ENCODE data around the gene FCSK.

The FCSK gene

GRCh38 chr16:70419384-70420327, 34.7 kb upstream of the FCSK start:
- Histone ChIP-seq H3K9me3 (ENCODE audit: control insufficient read depth, low read length) (no peaks in the 10 kb centered on the region), H3K9ac (ENCODE audit: low read length) (no peak overlapping the region), H3K4me1 (ENCODE audit: control insufficient read depth, insufficient read depth, low read length) (no peaks in the 10 kb centered on the region), H3K4me3 (ENCODE audit: low read length) (no peak overlapping the region), H3K27me3 (replicated peaks; ENCODE audit: control insufficient read depth, insufficient read depth, low read length) (no peaks in the 10 kb centered on the region), H3K36me3 (ENCODE audit: control insufficient read depth, insufficient read depth, low read length, severe bottlenecking) (no peaks in the 10 kb centered on the region)
- DNase-seq (ENCODE audit: low read depth): no peak

- no peaks in the 10 kb centered on the region for H3K36me3 ChIP-seq (ENCODE audit: control insufficient read depth, insufficient read depth, low read length, severe bottlenecking)
- H3K4me3 ChIP-seq (ENCODE audit: low read length): no peak overlapping the region
- H3K9me3 ChIP-seq (ENCODE audit: control insufficient read depth, low read length): no peaks in the 10 kb centered on the region
- H3K27me3 ChIP-seq (replicated peaks; ENCODE audit: control insufficient read depth, insufficient read depth, low read length): no peaks in the 10 kb centered on the region
- H3K9ac ChIP-seq (ENCODE audit: low read length): no peak overlapping the region
- no peak for DNase-seq (ENCODE audit: low read depth)
- no peaks in the 10 kb centered on the region for H3K4me1 ChIP-seq (ENCODE audit: control insufficient read depth, insufficient read depth, low read length)
Observed at GRCh38 chr16:70421014-70421413, 33.4 kb upstream of the FCSK start.

- no peaks in the 10 kb centered on the region for H3K36me3 ChIP-seq (ENCODE audit: control insufficient read depth, insufficient read depth, low read length, severe bottlenecking)
- H3K9me3 ChIP-seq (ENCODE audit: control insufficient read depth, low read length): no peaks in the 10 kb centered on the region
- H3K4me3 ChIP-seq (ENCODE audit: low read length): no peak overlapping the region
- no peak for DNase-seq (ENCODE audit: low read depth)
- H3K27me3 ChIP-seq (replicated peaks; ENCODE audit: control insufficient read depth, insufficient read depth, low read length): no peaks in the 10 kb centered on the region
- H3K9ac ChIP-seq (ENCODE audit: low read length): no peak overlapping the region
- no peaks in the 10 kb centered on the region for H3K4me1 ChIP-seq (ENCODE audit: control insufficient read depth, insufficient read depth, low read length)
Observed at GRCh38 chr16:70421473-70422311, 32.7 kb upstream of the FCSK start.

- Histone ChIP-seq H3K27me3 (replicated peaks; ENCODE audit: control insufficient read depth, insufficient read depth, low read length) (no peaks in the 10 kb centered on the region), H3K9ac (ENCODE audit: low read length) (no peak overlapping the region), H3K36me3 (ENCODE audit: control insufficient read depth, insufficient read depth, low read length, severe bottlenecking) (no peaks in the 10 kb centered on the region), H3K9me3 (ENCODE audit: control insufficient read depth, low read length) (no peaks in the 10 kb centered on the region), H3K4me3 (ENCODE audit: low read length) (no peak overlapping the region), H3K4me1 (ENCODE audit: control insufficient read depth, insufficient read depth, low read length) (peaks cover 2% of the 10 kb centered on the region)
- no peak for DNase-seq (ENCODE audit: low read depth)
Observed at GRCh38 chr16:70422543-70422942, 31.9 kb upstream of the FCSK start.

- H3K27me3 ChIP-seq (replicated peaks; ENCODE audit: control insufficient read depth, insufficient read depth, low read length): no peaks in the 10 kb centered on the region
- H3K36me3 ChIP-seq (ENCODE audit: control insufficient read depth, insufficient read depth, low read length, severe bottlenecking): no peaks in the 10 kb centered on the region
- peaks cover 35% of the 10 kb centered on the region for H3K4me1 ChIP-seq (ENCODE audit: control insufficient read depth, insufficient read depth, low read length)
- no peak overlapping the region for H3K4me3 ChIP-seq (ENCODE audit: low read length)
- DNase-seq (ENCODE audit: low read depth): no peak
- H3K9me3 ChIP-seq (ENCODE audit: control insufficient read depth, low read length): no peaks in the 10 kb centered on the region
- H3K9ac ChIP-seq (ENCODE audit: low read length): no peak overlapping the region
Observed at GRCh38 chr16:70427786-70428177, 26.6 kb upstream of the FCSK start.

GRCh38 chr16:70428178-70428998, 26.0 kb upstream of the FCSK start:
- Histone ChIP-seq H3K4me1 (ENCODE audit: control insufficient read depth, insufficient read depth, low read length) (peaks cover 41% of the 10 kb centered on the region), H3K9ac (ENCODE audit: low read length) (peak overlapping the region; percentile 15), H3K4me3 (ENCODE audit: low read length) (peak overlapping the region; percentile 12), H3K9me3 (ENCODE audit: control insufficient read depth, low read length) (no peaks in the 10 kb centered on the region), H3K27me3 (replicated peaks; ENCODE audit: control insufficient read depth, insufficient read depth, low read length) (no peaks in the 10 kb centered on the region), H3K36me3 (ENCODE audit: control insufficient read depth, insufficient read depth, low read length, severe bottlenecking) (no peaks in the 10 kb centered on the region)
- peak; percentile 89 for DNase-seq (ENCODE audit: low read depth)

- Histone ChIP-seq H3K9ac (ENCODE audit: low read length) (no peak overlapping the region), H3K4me1 (ENCODE audit: control insufficient read depth, insufficient read depth, low read length) (peaks cover 48% of the 10 kb centered on the region), H3K9me3 (ENCODE audit: control insufficient read depth, low read length) (no peaks in the 10 kb centered on the region), H3K36me3 (ENCODE audit: control insufficient read depth, insufficient read depth, low read length, severe bottlenecking) (no peaks in the 10 kb centered on the region), H3K27me3 (replicated peaks; ENCODE audit: control insufficient read depth, insufficient read depth, low read length) (no peaks in the 10 kb centered on the region), H3K4me3 (ENCODE audit: low read length) (no peak overlapping the region)
- no peak for DNase-seq (ENCODE audit: low read depth)
Observed at GRCh38 chr16:70429888-70430666, 24.3 kb upstream of the FCSK start.

GRCh38 chr16:70430667-70431536, 23.5 kb upstream of the FCSK start:
- H3K27me3 ChIP-seq (replicated peaks; ENCODE audit: control insufficient read depth, insufficient read depth, low read length): no peaks in the 10 kb centered on the region
- H3K36me3 ChIP-seq (ENCODE audit: control insufficient read depth, insufficient read depth, low read length, severe bottlenecking): no peaks in the 10 kb centered on the region
- DNase-seq (ENCODE audit: low read depth): no peak
- H3K9me3 ChIP-seq (ENCODE audit: control insufficient read depth, low read length): no peaks in the 10 kb centered on the region
- no peak overlapping the region for H3K9ac ChIP-seq (ENCODE audit: low read length)
- no peak overlapping the region for H3K4me3 ChIP-seq (ENCODE audit: low read length)
- H3K4me1 ChIP-seq (ENCODE audit: control insufficient read depth, insufficient read depth, low read length): peaks cover 48% of the 10 kb centered on the region

GRCh38 chr16:70432356-70432722, 22.1 kb upstream of the FCSK start:
- Histone ChIP-seq H3K9me3 (ENCODE audit: control insufficient read depth, low read length) (no peaks in the 10 kb centered on the region), H3K9ac (ENCODE audit: low read length) (no peak overlapping the region), H3K4me3 (ENCODE audit: low read length) (no peak overlapping the region), H3K27me3 (replicated peaks; ENCODE audit: control insufficient read depth, insufficient read depth, low read length) (no peaks in the 10 kb centered on the region), H3K4me1 (ENCODE audit: control insufficient read depth, insufficient read depth, low read length) (peaks cover 52% of the 10 kb centered on the region), H3K36me3 (ENCODE audit: control insufficient read depth, insufficient read depth, low read length, severe bottlenecking) (no peaks in the 10 kb centered on the region)
- no peak for DNase-seq (ENCODE audit: low read depth)
